ENCODE data around the gene MAGI3.

DNA sequence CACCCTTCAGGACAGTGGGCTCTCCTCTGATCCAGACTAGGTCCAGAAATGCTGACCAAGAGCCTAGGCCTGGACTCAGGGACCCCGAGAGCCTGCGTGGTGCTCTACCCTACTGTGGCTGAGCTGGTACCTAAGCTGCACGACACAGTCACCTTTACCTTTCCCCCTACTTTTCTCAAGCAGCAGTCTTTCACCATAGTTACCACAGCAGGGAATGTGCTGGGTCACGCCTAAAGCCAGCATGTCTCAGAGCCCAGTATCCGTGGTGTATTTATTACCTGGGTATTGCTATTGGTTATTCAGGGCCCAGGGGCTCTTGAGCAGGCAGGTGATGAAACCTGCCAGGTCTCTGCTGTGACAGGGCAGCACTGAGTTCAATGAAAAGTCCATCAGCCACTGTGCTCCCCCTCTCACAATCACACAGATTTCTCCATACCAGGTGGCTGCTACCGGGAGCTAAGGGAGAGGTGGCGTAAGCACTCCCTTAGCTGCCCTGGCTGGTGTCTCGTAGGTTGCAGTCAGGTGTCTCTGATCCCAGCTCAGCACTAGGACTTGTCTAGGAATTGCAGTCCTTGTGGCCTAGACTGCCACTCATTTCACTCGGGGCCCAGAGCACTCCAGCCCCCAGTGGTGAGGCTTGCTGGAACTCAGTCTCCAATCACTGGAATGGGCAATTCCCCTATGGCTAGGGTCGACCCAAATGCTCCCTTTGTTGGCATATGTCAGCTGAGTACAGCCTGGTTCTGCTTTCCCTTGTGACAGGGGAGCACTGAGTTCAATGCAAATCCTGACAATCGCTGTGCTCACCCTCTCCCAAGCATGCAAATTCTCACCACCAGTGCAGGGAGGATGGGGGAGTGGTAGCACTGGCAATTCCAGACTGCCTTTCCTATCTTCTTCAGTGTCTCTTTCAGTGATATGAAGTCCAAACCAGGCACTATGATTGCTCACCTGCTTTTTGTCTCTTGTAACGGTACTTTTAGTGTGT, 240.3 kb downstream of the MAGI3 start:
- TF ChIP-seq, protein P1, sequence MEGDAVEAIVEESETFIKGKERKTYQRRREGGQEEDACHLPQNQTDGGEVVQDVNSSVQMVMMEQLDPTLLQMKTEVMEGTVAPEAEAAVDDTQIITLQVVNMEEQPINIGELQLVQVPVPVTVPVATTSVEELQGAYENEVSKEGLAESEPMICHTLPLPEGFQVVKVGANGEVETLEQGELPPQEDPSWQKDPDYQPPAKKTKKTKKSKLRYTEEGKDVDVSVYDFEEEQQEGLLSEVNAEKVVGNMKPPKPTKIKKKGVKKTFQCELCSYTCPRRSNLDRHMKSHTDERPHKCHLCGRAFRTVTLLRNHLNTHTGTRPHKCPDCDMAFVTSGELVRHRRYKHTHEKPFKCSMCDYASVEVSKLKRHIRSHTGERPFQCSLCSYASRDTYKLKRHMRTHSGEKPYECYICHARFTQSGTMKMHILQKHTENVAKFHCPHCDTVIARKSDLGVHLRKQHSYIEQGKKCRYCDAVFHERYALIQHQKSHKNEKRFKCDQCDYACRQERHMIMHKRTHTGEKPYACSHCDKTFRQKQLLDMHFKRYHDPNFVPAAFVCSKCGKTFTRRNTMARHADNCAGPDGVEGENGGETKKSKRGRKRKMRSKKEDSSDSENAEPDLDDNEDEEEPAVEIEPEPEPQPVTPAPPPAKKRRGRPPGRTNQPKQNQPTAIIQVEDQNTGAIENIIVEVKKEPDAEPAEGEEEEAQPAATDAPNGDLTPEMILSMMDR (IDR thresholded peaks at IDR 0.05; ENCODE audit: low read depth, low read length), result no peak
- TF ChIP-seq EZH2phosphoT487 (IDR thresholded peaks at IDR 0.05; ENCODE audit: low read depth), result no peak

Measured in OCI-LY3 (cell line).